Esophagus muscularis mucosa (tissue), 3 donors: ENCODE data around the gene MGME1.

Experiments
- POLR2A ChIP-seq: fragments of 450-650 bp; IDR thresholded peaks from one replicate; pipeline ENCODE4 v1.6.1; 2017; ENCODE audit warnings: antibody characterized with exemption, moderate library complexity, mild to moderate bottlenecking, low read depth
- POLR2AphosphoS5 ChIP-seq, 2 donors: sonication (generic); formaldehyde crosslinking; IDR thresholded peaks; one replicate each; pipeline ENCODE4 v1.6.1; 2017; ENCODE audit warnings: antibody characterized with exemption in 2 of 2
- TF ChIP-seq, protein P1 (sequence below), 3 experiments: fragments of 200-600 bp in 2 of 3; fragments of 450-650 bp in 1 of 3; sonication (generic) in 2 of 3; IDR thresholded peaks; one replicate each; pipeline ENCODE4 v1.5.1; 2017 to 2019; ENCODE audit warnings: antibody characterized with exemption in 3 of 3, mild to moderate bottlenecking in 2 of 3, moderate library complexity in 1 of 3

DNA sequence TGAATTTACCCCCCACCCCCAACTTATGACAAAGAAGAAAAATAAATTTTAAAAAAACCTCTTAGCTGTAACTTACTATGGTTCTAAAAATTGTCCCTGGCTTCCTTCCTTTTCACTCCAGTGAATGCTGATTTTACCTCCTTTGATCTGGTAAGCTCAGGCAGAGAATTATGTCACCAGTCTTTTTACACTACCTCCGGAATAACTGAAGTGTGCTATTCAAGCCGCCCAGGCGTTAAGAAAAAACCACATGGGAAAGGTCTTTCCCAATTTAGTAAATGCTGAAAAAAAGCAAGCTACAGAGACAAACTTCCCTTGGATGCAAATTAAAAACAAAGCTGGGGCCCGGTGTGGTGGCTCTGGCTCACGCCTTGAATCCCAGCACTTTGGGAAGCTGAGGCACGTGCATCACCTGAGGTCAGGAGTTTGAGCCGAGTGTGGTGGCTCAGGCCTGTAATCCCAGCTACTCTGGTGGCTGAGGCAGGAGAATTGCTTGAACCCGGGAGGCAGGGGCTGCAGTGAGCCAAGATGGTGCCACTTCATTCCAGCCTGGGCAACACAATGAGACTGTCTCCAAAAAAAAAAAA, 12.6 kb upstream of the MGME1 start:
- TF ChIP-seq, protein P1, sequence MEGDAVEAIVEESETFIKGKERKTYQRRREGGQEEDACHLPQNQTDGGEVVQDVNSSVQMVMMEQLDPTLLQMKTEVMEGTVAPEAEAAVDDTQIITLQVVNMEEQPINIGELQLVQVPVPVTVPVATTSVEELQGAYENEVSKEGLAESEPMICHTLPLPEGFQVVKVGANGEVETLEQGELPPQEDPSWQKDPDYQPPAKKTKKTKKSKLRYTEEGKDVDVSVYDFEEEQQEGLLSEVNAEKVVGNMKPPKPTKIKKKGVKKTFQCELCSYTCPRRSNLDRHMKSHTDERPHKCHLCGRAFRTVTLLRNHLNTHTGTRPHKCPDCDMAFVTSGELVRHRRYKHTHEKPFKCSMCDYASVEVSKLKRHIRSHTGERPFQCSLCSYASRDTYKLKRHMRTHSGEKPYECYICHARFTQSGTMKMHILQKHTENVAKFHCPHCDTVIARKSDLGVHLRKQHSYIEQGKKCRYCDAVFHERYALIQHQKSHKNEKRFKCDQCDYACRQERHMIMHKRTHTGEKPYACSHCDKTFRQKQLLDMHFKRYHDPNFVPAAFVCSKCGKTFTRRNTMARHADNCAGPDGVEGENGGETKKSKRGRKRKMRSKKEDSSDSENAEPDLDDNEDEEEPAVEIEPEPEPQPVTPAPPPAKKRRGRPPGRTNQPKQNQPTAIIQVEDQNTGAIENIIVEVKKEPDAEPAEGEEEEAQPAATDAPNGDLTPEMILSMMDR (IDR thresholded peaks at IDR 0.05) = no peak
- TF ChIP-seq POLR2A = no peak
- TF ChIP-seq POLR2AphosphoS5 (IDR thresholded peaks at IDR 0.05) = no peak
